PC-3 (cell line): ENCODE measurements around the gene TOMM22. TPM values are rescaled to one million over a fixed set of nuclear protein-coding genes. Genes with fewer than 3 reads are reported as not detected.

Experiments used
- total RNA-seq: library from RNA; depleted of rRNA; stranded (reverse); fragments of >200 nt; gene quantifications from 2 replicates; pipeline ENCODE4 v1.2.3, GENCODE V29; 2014; rRNA removed

Gene TOMM22
- total RNA-seq, 1 experiment from 2014 or later, result 82.3 TPM

Other genes with a start within 250 kb of the TOMM22 start
- gene KCNJ4, start 226.8 kb upstream of the TOMM22 start, total RNA-seq, result not detected in 2 replicates
- gene KDELR3, start 213.9 kb upstream of the TOMM22 start, total RNA-seq, result 17.7 and 22.6 TPM in 2 replicates
- gene DDX17, start 175.6 kb upstream of the TOMM22 start, total RNA-seq, result 333 and 512 TPM in 2 replicates
- not detected in 2 replicates for gene DMC1, start 111.8 kb upstream of the TOMM22 start, total RNA-seq
- 1.2 and 2.2 TPM in 2 replicates for gene FAM227A, start 25.6 kb upstream of the TOMM22 start, total RNA-seq
- 12.9 and 14.3 TPM in 2 replicates for gene CBY1, start 25.3 kb upstream of the TOMM22 start, total RNA-seq
- 37.5 and 40.3 TPM in 2 replicates for gene JOSD1, start 19.0 kb downstream of the TOMM22 start, total RNA-seq
- 28.2 and 29.6 TPM in 2 replicates for gene GTPBP1, start 24.0 kb downstream of the TOMM22 start, total RNA-seq
- 54.0 and 55.5 TPM in 2 replicates for gene SUN2, start 74.0 kb downstream of the TOMM22 start, total RNA-seq
- 22.5 and 24.5 TPM in 2 replicates for gene DNAL4, start 112.2 kb downstream of the TOMM22 start, total RNA-seq
- 2.8 and 3.5 TPM in 2 replicates for gene NPTXR, start 162.1 kb downstream of the TOMM22 start, total RNA-seq
- gene CBX6, start 190.3 kb downstream of the TOMM22 start, total RNA-seq, result 37.5 and 50.1 TPM in 2 replicates